ENCODE measurements around the gene A4GALT. TPM values are rescaled to one million over a fixed set of nuclear protein-coding genes. Genes with fewer than 3 reads are reported as not detected.

A4GALT gene
- total and polyA plus RNA-seq, 2 donors (not counting 3 experiments of a cell fraction or from before 2014, with no cell fraction given) = 5.4 to 20.7 TPM

DNA sequence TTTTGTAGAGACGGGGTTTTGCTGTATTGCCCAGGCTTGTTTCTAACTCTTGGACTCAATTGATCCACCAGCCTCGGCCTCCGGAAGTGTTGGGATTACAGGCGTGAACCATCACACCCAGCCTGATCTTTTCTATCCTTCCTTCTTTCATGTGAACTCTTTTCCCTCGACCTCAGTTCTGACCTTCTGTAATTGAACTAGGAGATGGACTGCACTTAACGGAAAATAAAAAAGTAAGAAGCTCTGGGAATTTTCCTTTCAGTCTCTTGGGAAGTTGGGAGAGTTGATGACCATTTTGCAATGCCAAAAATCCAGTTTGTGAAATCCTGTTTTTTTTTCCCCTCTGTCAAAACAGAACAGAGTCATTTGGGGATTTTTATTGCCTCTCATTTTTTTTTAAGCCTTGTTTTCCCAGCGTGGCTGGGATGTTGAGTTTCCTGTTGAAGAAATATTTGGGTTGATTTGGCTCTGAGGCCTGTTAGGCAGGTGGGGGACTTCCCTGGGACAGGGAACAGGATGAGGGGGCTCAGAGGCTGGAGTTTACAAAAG lies 44.5 kb downstream of the A4GALT start:
- Histone ChIP-seq H3K9me3 (replicated peaks; ENCODE audit: control insufficient read depth, insufficient read depth, low read length) (no peaks in the 10 kb centered on the region), H3K27ac (ENCODE audit: insufficient read depth, low read depth, low read length) (peak overlapping the region; percentile 46), H3K9me1 (replicated peaks; ENCODE audit: control insufficient read depth, extremely low read depth, insufficient read depth, low read length) (no peaks in the 10 kb centered on the region), H4K20me1 (replicated peaks; ENCODE audit: control insufficient read depth, extremely low read depth, insufficient read depth, low read length) (no peaks in the 10 kb centered on the region), H2AFZ (ENCODE audit: low read depth, low read length) (peak overlapping the region; percentile 16), H3K9ac (replicated peaks; ENCODE audit: extremely low read depth, insufficient read depth, low read length) (no peak overlapping the region), H3K4me3 (replicated peaks in 1 of 3; ENCODE audit: insufficient read depth in 1 of 3, low read depth in 1 of 3, low read length in 3 of 3) (no peak overlapping the region), H3K4me1 (ENCODE audit: control insufficient read depth, extremely low read depth, insufficient read depth, low read length) (peaks cover 32% of the 10 kb centered on the region), H3K36me3 (ENCODE audit: control insufficient read depth in 2 of 2, extremely low read depth in 1 of 2, insufficient read depth in 2 of 2, low read length in 2 of 2) (no peaks in the 10 kb centered on the region), H3K79me2 (ENCODE audit: control insufficient read depth, insufficient read depth, low read length) (no peaks in the 10 kb centered on the region), H3K4me2 (ENCODE audit: insufficient read depth, low read length) (no peak overlapping the region), H3K27me3 (ENCODE audit: control insufficient read depth in 2 of 2, insufficient read depth in 2 of 2, low read length in 2 of 2) (no peaks in the 10 kb centered on the region)
- CTCF ChIA-PET = interaction anchor here (1.5 kb wide), 1 partner anchor 8 kb away, joined by 4 read pairs; no protein-coding TSS in a partner anchor
- FAIRE-seq (peak; percentile 54), DNase-seq (ENCODE audit: low read depth, low spot score) (peak; percentile 69)
- intact Hi-C loops (cut with micrococcal nuclease) = no loop called here
- no TSS peak for BruUV-seq (replicated peaks)
- TF ChIP-seq, protein P1, sequence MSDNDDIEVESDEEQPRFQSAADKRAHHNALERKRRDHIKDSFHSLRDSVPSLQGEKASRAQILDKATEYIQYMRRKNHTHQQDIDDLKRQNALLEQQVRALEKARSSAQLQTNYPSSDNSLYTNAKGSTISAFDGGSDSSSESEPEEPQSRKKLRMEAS (IDR thresholded peaks at IDR 0.05; ENCODE audit: insufficient read depth, insufficient read length) = no peak
- TF ChIP-seq, protein P2, sequence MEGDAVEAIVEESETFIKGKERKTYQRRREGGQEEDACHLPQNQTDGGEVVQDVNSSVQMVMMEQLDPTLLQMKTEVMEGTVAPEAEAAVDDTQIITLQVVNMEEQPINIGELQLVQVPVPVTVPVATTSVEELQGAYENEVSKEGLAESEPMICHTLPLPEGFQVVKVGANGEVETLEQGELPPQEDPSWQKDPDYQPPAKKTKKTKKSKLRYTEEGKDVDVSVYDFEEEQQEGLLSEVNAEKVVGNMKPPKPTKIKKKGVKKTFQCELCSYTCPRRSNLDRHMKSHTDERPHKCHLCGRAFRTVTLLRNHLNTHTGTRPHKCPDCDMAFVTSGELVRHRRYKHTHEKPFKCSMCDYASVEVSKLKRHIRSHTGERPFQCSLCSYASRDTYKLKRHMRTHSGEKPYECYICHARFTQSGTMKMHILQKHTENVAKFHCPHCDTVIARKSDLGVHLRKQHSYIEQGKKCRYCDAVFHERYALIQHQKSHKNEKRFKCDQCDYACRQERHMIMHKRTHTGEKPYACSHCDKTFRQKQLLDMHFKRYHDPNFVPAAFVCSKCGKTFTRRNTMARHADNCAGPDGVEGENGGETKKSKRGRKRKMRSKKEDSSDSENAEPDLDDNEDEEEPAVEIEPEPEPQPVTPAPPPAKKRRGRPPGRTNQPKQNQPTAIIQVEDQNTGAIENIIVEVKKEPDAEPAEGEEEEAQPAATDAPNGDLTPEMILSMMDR (IDR thresholded peaks at IDR 0.05; ENCODE audit: extremely low read depth in 1 of 2, insufficient read depth in 1 of 2, low read depth in 1 of 2, low read length in 2 of 2) = no peak
- TF ChIP-seq POLR2AphosphoS5 (IDR thresholded peaks at IDR 0.05; ENCODE audit: insufficient read depth, low read depth, low read length) (no peak), JUN (IDR thresholded peaks at IDR 0.05; ENCODE audit: borderline replicate concordance, insufficient read depth, insufficient read length, low read depth) (no peak), GATA2 (IDR thresholded peaks at IDR 0.05; ENCODE audit: insufficient read depth, insufficient read length, low read depth, low read length) (no peak), FOS (IDR thresholded peaks at IDR 0.05; ENCODE audit: borderline replicate concordance, insufficient read depth, low read length) (no peak), EZH2 (IDR thresholded peaks at IDR 0.05; ENCODE audit: borderline replicate concordance, low read depth, low read length, severe bottlenecking) (no peak), POLR2A (IDR thresholded peaks at IDR 0.05; ENCODE audit: low read depth, low read length) (no peak), MYC (IDR thresholded peaks at IDR 0.05; ENCODE audit: low read depth, low read length) (no peak)
- POLR2A ChIA-PET = no interaction called here
- dilution Hi-C loops (cut with MboI; ENCODE audit: extremely low pct_ligation_motif_present, low sequenced_read_pairs) = no loop called here
